Measurements from ENCODE around the gene CMIP. TPM values are rescaled to one million over a fixed set of nuclear protein-coding genes. Genes with fewer than 3 reads are reported as not detected.

Gene CMIP
- total and polyA plus RNA-seq, 10 of the 15 experiments (the other 5 are each of a cell fraction or from before 2014, with no cell fraction given), result 1.2 to 43.2 (median 4.4) TPM

DNA sequence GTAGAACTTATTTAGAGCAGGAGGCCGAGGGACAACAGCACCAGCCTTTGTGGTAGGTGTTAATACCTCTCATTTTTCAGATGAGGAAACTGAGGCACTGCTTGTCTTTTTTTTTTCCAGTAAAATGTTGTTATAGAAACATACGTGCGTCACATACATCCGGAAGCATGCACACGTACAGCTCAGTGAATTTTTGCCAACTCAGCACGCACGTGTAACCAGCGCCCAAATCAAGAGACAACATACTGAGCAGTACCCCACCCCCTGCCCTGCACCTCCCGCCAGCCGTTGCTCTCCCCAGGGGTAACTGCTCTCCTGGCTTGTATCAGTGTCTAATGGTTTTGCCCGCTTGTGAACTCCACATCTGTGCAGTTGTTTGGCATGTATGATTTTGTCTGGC, 92.0 kb downstream of the CMIP start (continued):
- TF ChIP-seq NR2C2 (IDR thresholded peaks at IDR 0.05; ENCODE audit: borderline replicate concordance, control insufficient read depth, insufficient read length, low read depth), result no peak

DNA sequence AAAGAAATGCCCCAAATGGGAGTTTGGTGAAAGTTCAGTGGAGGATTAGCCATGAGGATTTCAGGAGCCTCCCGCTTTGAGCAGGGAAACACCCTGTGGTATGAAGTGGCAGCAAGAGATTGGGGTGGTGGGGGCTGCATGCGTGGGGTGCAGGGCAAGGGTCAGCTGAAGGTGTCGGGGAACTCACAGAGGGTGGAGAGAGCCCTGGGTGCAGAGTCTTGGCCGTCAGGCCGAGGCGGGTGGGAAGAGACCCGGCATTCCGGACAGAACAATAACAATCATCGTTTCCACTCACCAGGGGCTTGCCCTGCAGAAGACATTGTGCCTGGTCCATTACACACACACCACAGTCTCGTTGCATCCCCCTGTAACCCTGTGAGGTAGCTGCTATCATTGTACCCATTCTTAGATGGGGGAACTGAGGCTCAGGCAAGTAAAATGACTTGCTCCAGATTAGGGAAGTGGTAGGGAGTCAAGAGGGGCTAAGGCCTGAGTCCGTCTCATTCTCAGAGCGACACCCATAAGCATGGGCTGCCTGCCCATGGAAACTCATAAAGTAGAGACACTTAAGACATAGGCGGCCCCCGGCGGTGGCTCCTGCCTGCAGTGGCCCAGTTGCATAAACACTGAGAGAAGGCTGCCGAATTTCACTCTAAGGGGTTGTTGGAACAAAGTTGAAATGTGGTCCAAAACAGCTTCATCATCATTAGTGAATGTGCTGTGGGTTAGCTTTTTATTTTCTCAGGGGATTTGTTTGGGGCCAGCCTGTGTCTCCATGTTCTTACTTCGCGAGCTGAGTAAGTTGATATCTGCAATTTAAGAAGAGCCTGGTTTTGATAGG, 93.3 kb downstream of the CMIP start:
- Histone ChIP-seq H3K4me3 (no peak overlapping the region), H3K4me2 (ENCODE audit: control insufficient read depth, insufficient read depth) (no peak overlapping the region), H3K9ac (ENCODE audit: control insufficient read depth, insufficient read depth, low read length) (no peak overlapping the region), H3K27me3 (replicated peaks in 1 of 2; ENCODE audit: control insufficient read depth in 2 of 2, insufficient read depth in 2 of 2, low read length in 1 of 2) (no peaks in the 10 kb centered on the region), H3K79me2 (ENCODE audit: control insufficient read depth, insufficient read depth, low read length) (no peaks in the 10 kb centered on the region; the same call in 1 of the 2 replicates), H3K27ac (ENCODE audit: control insufficient read depth, insufficient read depth) (no peak overlapping the region), H2AFZ (ENCODE audit: control insufficient read depth, low read depth, low read length) (no peak overlapping the region), H3K4me1 (ENCODE audit: control insufficient read depth, insufficient read depth, low read length) (no peaks in the 10 kb centered on the region), H3K36me3 (ENCODE audit: control insufficient read depth in 2 of 2, insufficient read depth in 2 of 2, low read length in 1 of 2) (no peaks in the 10 kb centered on the region; a peak in 2 of 4 replicates), H4K20me1 (ENCODE audit: control insufficient read depth, insufficient read depth) (no peaks in the 10 kb centered on the region), H3K9me3 (replicated peaks; ENCODE audit: control insufficient read depth, insufficient read depth, low read length) (no peaks in the 10 kb centered on the region)
- no TSS peak for BruUV-seq (replicated peaks)
- ChIA-PET SMC1A (ENCODE audit: uncharacterized antibody, unreplicated experiment) (no interaction called here), CTCF (interaction anchor here (1.3 kb wide), 1 partner anchor 61 kb away, joined by 4 read pairs; no protein-coding TSS in a partner anchor), POLR2A (interaction anchor here (0.6 to 0.7 kb wide), 2 partner anchors 41 to 153 kb away, joined by 5 read pairs; no protein-coding TSS in a partner anchor), RAD21 (ENCODE audit: unreplicated experiment) (no interaction called here)
- ATAC-seq (no peak), FAIRE-seq (no peak), DNase-seq (ENCODE audit: low read depth, low spot score) (no peak)
- intact Hi-C loops (cut with micrococcal nuclease; ENCODE audit: unreplicated experiment) (no loop called here), in situ Hi-C loops (cut with MboI) (no loop called here)
- TF ChIP-seq SMAD1 (IDR thresholded peaks at IDR 0.05; ENCODE audit: low read depth, partially characterized antibody), result no peak
- TF ChIP-seq RCOR1 (conservative IDR thresholded peaks at IDR 0.05; ENCODE audit: low read depth, low read length), result no peak
- no peak for TF ChIP-seq TARDBP (IDR thresholded peaks at IDR 0.05; ENCODE audit: borderline replicate concordance)
- no peak for TF ChIP-seq NFXL1 (IDR thresholded peaks at IDR 0.05; ENCODE audit: borderline replicate concordance)
- no peak for TF ChIP-seq SIN3A (IDR thresholded peaks at IDR 0.05; ENCODE audit: low read depth, low read length)
- TF ChIP-seq WRNIP1 (IDR thresholded peaks at IDR 0.05; ENCODE audit: borderline replicate concordance, low read depth, low read length), result no peak
- TF ChIP-seq RB1 (IDR thresholded peaks at IDR 0.05; ENCODE audit: borderline replicate concordance), result no peak
- TF ChIP-seq ATF3 (IDR thresholded peaks at IDR 0.05; ENCODE audit: borderline replicate concordance, extremely low read depth, low read depth, low read length), result no peak
- TF ChIP-seq NFIC (IDR thresholded peaks at IDR 0.05; ENCODE audit: low read depth, low read length), result no peak
- no peak for TF ChIP-seq EP300 (IDR thresholded peaks at IDR 0.05; ENCODE audit: borderline replicate concordance in 1 of 2, control insufficient read depth in 1 of 2, low read depth in 2 of 2, low read length in 2 of 2)
- no peak for TF ChIP-seq ZNF24 (IDR thresholded peaks at IDR 0.05)
- no peak for TF ChIP-seq FOXK2 (IDR thresholded peaks at IDR 0.05)
- no peak for TF ChIP-seq POLR2AphosphoS2 (IDR thresholded peaks at IDR 0.05; ENCODE audit: low read depth, low read length)
- TF ChIP-seq ZNF274 (IDR thresholded peaks at IDR 0.05; ENCODE audit: insufficient read depth, insufficient read length), result no peak
- TF ChIP-seq CREM (IDR thresholded peaks at IDR 0.05; ENCODE audit: low read depth), result no peak
- no peak for TF ChIP-seq STAT1 (conservative IDR thresholded peaks at IDR 0.05)
- no peak for TF ChIP-seq SPI1 (IDR thresholded peaks at IDR 0.05; ENCODE audit: borderline replicate concordance, insufficient read depth, low read depth, low read length)
- 88% methylated on average over 18 of the region's 18 CpGs for WGBS (ENCODE audit: insufficient coverage, insufficient replicate concordance, low lambda C conversion rate, missing lambda C conversion rate)

All from GM12878 (cell line).